Endothelial cell of umbilical vein (primary cell): ENCODE data around the gene CNFN. TPM values are rescaled to one million over a fixed set of nuclear protein-coding genes. Genes with fewer than 3 reads are reported as not detected.

ENCODE experiments used
- BruUV-seq: library from RNA; stranded (reverse); fragments of 400-500 nt; replicated peaks from 2 replicates; lab custom pipeline; 2021; lab: Mats Ljungman, UMichigan
- CTCF ChIA-PET: fragments of 300-600, 350-600 bp; sonication (Branson Sonifier 250); formaldehyde crosslinking; loops from one replicate; lab custom pipeline; 2021; ENCODE audit warnings: antibody characterized with exemption, inconsistent platforms; lab: Charles Lee
- POLR2A ChIA-PET: fragments of 300-600, 350-600 bp; sonication (Branson Sonifier 250); formaldehyde crosslinking; loops from one replicate; lab custom pipeline; 2021; ENCODE audit warnings: antibody characterized with exemption, inconsistent platforms; lab: Charles Lee
- DNase-seq: peaks from one replicate; pipeline ENCODE4 v3.0.0-alpha.2; 2011; ENCODE audit warnings: low read depth, low spot score
- FAIRE-seq: peaks from 2 replicates; lab custom pipeline; 2011; peaks lifted over from hg19 to GRCh38; lab: Jason Lieb, UNC
- H2AFZ ChIP-seq: 2 replicates; pipeline ENCODE4 v1.6.0; 2012; ENCODE audit warnings: low read depth, low read length, control low read depth, inconsistent platforms
- H3K27ac ChIP-seq: 2 replicates; pipeline ENCODE4 v1.5.1; 2011; ENCODE audit warnings: low read depth, mild to moderate bottlenecking, control low read depth, low read length, moderate library complexity; ENCODE audit not compliant: insufficient read depth
- H3K27me3 ChIP-seq, 2 experiments: 2 replicates each; pipeline versions ENCODE4 v1.6.0 to v1.6.1; 2011; ENCODE audit warnings: low read length in 2 of 2, mixed read lengths in 1 of 2; ENCODE audit not compliant: control insufficient read depth in 2 of 2, insufficient read depth in 2 of 2
- H3K36me3 ChIP-seq, 2 experiments: 2 replicates in 1 of 2; 3 replicates in 1 of 2; pipeline ENCODE4 v1.5.1; 2011; ENCODE audit warnings: low read length in 2 of 2, mild to moderate bottlenecking in 1 of 2, moderate library complexity in 1 of 2; ENCODE audit not compliant: control insufficient read depth in 2 of 2, insufficient read depth in 2 of 2; ENCODE audit errors: extremely low read depth in 1 of 2
- H3K4me1 ChIP-seq: 3 replicates; pipeline ENCODE4 v1.5.1; 2011; ENCODE audit warnings: mild to moderate bottlenecking, low read length; ENCODE audit not compliant: control insufficient read depth, insufficient read depth; ENCODE audit errors: extremely low read depth
- H3K4me2 ChIP-seq: 2 replicates; pipeline ENCODE4 v1.6.1; 2011; ENCODE audit warnings: low read length, control low read depth, mixed read lengths; ENCODE audit not compliant: insufficient read depth
- H3K4me3 ChIP-seq, 3 experiments: fragments of 200-600 bp in 1 of 3; sonication (generic), shearing (Covaris generic) in 1 of 3; replicated peaks in 1 of 3; 2 replicates each; pipeline ENCODE4 v1.5.1; 2011 to 2016; ENCODE audit warnings: control low read depth in 3 of 3, low read length in 3 of 3, mild to moderate bottlenecking in 2 of 3, inconsistent platforms in 1 of 3, low read depth in 1 of 3, moderate library complexity in 1 of 3; ENCODE audit not compliant: insufficient read depth in 1 of 3
- H3K79me2 ChIP-seq: 2 replicates; pipeline ENCODE4 v1.6.0; 2012; ENCODE audit warnings: low read length, inconsistent platforms; ENCODE audit not compliant: control insufficient read depth, insufficient read depth
- H3K9ac ChIP-seq: replicated peaks from 2 replicates; pipeline ENCODE3; 2011; ENCODE audit warnings: low read length, control low read depth; ENCODE audit not compliant: insufficient read depth; ENCODE audit errors: extremely low read depth
- H3K9me1 ChIP-seq: replicated peaks from 3 replicates; pipeline ENCODE4 v1.6.0; 2011; ENCODE audit warnings: mild to moderate bottlenecking, low read length; ENCODE audit not compliant: control insufficient read depth, insufficient read depth; ENCODE audit errors: extremely low read depth
- H3K9me3 ChIP-seq: replicated peaks from 2 replicates; pipeline ENCODE4 v1.5.1; 2012; ENCODE audit warnings: low read length, inconsistent platforms; ENCODE audit not compliant: control insufficient read depth, insufficient read depth
- H4K20me1 ChIP-seq: replicated peaks from 2 replicates; pipeline ENCODE3; 2011; ENCODE audit warnings: mild to moderate bottlenecking, low read length; ENCODE audit not compliant: control insufficient read depth, insufficient read depth; ENCODE audit errors: extremely low read depth
- EZH2 ChIP-seq: IDR thresholded peaks from 2 replicates; pipeline ENCODE4 v1.6.1; 2012; ENCODE audit warnings: borderline replicate concordance, low read depth, mild to moderate bottlenecking, moderate library complexity, low read length, inconsistent platforms; ENCODE audit not compliant: severe bottlenecking
- FOS ChIP-seq: IDR thresholded peaks from 2 replicates; pipeline ENCODE4 v1.6.1; 2011; ENCODE audit warnings: mild to moderate bottlenecking, low read length, moderate library complexity, borderline replicate concordance; ENCODE audit not compliant: insufficient read depth
- GATA2 ChIP-seq: IDR thresholded peaks from 2 replicates; pipeline ENCODE4 v1.7.0; 2011; ENCODE audit warnings: low read depth, mild to moderate bottlenecking, moderate library complexity, mixed read lengths, low read length; ENCODE audit not compliant: insufficient read length, insufficient read depth
- JUN ChIP-seq: IDR thresholded peaks from 2 replicates; pipeline ENCODE4 v1.6.1; 2011; ENCODE audit warnings: borderline replicate concordance, low read depth; ENCODE audit not compliant: insufficient read length, insufficient read depth
- MYC ChIP-seq: IDR thresholded peaks from one replicate; pipeline ENCODE4 v1.6.1; 2011; ENCODE audit warnings: mild to moderate bottlenecking, low read depth, low read length
- POLR2A ChIP-seq: IDR thresholded peaks from 2 replicates; pipeline ENCODE4 v1.6.1; 2012; ENCODE audit warnings: low read depth, mild to moderate bottlenecking, control low read depth, low read length
- POLR2AphosphoS5 ChIP-seq: IDR thresholded peaks from 2 replicates; pipeline ENCODE4 v1.6.1; 2012; ENCODE audit warnings: low read depth, mild to moderate bottlenecking, control low read depth, low read length, moderate library complexity; ENCODE audit not compliant: insufficient read depth
- dilution Hi-C: fragments of 300-500 bp; cut with MboI; formaldehyde crosslinking; loops from one replicate; pipeline ENCODE4 v1.15.0; 2019; ENCODE audit warnings: low sequenced_read_pairs; ENCODE audit not compliant: extremely low pct_ligation_motif_present
- intact Hi-C: fragments of 100-400 bp; cut with micrococcal nuclease; formaldehyde crosslinking; loops from one replicate; pipeline ENCODE4 v1.10.0; 2022
- polyA plus RNA-seq, 4 experiments: library from polyadenylated mRNA; depleted of rRNA in 3 of 4; stranded (reverse) in 3 of 4; unstranded in 1 of 4; fragments of >200 nt; gene quantifications; 2 replicates each; pipeline versions ENCODE4 v1.2.1 to v1.2.3, GENCODE V29; 2011 to 2012; ENCODE audit warnings: missing spikeins in 1 of 4
- total RNA-seq: library from RNA; stranded (reverse); gene quantifications from 2 replicates; pipeline ENCODE4 v1.2.3, GENCODE V29; 2021
- TF ChIP-seq, protein P1 (sequence below): IDR thresholded peaks from 2 replicates; pipeline ENCODE4 v1.6.1; 2011; ENCODE audit not compliant: insufficient read depth, insufficient read length
- TF ChIP-seq, protein P2 (sequence below), 2 donors: IDR thresholded peaks; 1 replicate in 1 of 2; 2 replicates in 1 of 2; pipeline ENCODE4 v1.5.1; 2011; ENCODE audit warnings: low read length in 2 of 2, mild to moderate bottlenecking in 2 of 2, moderate library complexity in 2 of 2, control low read depth in 1 of 2, inconsistent platforms in 1 of 2, low read depth in 1 of 2; ENCODE audit not compliant: insufficient read depth in 1 of 2; ENCODE audit errors: extremely low read depth in 1 of 2

The CNFN gene
- total and polyA plus RNA-seq, 2 donors (not counting 3 experiments of a cell fraction or from before 2014, with no cell fraction given): 0.23 to 0.73 TPM

GRCh38 chr19:42436006-42436405, 45.9 kb upstream of the CNFN start:
- FAIRE-seq: no peak

More at GRCh38 chr19:42436006-42436405, 45.9 kb upstream of the CNFN start:
- H3K36me3 ChIP-seq: no peaks in the 10 kb centered on the region
- no peak for DNase-seq
- POLR2A ChIA-PET: no interaction called here
- no TSS peak for BruUV-seq
- H3K27me3 ChIP-seq: peaks cover 2 to 3% of the 10 kb centered on the region in 2 experiments
- intact Hi-C loops (no loop called here), dilution Hi-C loops (no loop called here)
- CTCF ChIA-PET: interaction anchor here (1.0 to 2.0 kb wide), 2 partner anchors 11 to 12 kb away, joined by 4 to 7 read pairs; no protein-coding TSS in a partner anchor
- H3K4me1 ChIP-seq: peaks cover 10% of the 10 kb centered on the region
- H3K79me2 ChIP-seq: no peaks in the 10 kb centered on the region
- no peak overlapping the region for H2AFZ ChIP-seq
- TF ChIP-seq, protein P1, sequence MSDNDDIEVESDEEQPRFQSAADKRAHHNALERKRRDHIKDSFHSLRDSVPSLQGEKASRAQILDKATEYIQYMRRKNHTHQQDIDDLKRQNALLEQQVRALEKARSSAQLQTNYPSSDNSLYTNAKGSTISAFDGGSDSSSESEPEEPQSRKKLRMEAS: no peak
- no peak for TF ChIP-seq POLR2AphosphoS5
- TF ChIP-seq, protein P2, sequence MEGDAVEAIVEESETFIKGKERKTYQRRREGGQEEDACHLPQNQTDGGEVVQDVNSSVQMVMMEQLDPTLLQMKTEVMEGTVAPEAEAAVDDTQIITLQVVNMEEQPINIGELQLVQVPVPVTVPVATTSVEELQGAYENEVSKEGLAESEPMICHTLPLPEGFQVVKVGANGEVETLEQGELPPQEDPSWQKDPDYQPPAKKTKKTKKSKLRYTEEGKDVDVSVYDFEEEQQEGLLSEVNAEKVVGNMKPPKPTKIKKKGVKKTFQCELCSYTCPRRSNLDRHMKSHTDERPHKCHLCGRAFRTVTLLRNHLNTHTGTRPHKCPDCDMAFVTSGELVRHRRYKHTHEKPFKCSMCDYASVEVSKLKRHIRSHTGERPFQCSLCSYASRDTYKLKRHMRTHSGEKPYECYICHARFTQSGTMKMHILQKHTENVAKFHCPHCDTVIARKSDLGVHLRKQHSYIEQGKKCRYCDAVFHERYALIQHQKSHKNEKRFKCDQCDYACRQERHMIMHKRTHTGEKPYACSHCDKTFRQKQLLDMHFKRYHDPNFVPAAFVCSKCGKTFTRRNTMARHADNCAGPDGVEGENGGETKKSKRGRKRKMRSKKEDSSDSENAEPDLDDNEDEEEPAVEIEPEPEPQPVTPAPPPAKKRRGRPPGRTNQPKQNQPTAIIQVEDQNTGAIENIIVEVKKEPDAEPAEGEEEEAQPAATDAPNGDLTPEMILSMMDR (IDR thresholded peaks at IDR 0.05; ENCODE audit: extremely low read depth in 1 of 2, insufficient read depth in 1 of 2, low read depth in 1 of 2, low read length in 2 of 2): no peak
- TF ChIP-seq JUN: no peak
- TF ChIP-seq EZH2: no peak
- TF ChIP-seq POLR2A: no peak
- TF ChIP-seq GATA2: no peak
- TF ChIP-seq FOS: no peak
- TF ChIP-seq MYC: no peak
- H3K4me2 ChIP-seq: no peak overlapping the region
- H3K4me3 ChIP-seq: no peak overlapping the region
- no peaks in the 10 kb centered on the region for H3K9me3 ChIP-seq
- H4K20me1 ChIP-seq: no peaks in the 10 kb centered on the region
- H3K9ac ChIP-seq: no peak overlapping the region
- no peaks in the 10 kb centered on the region for H3K9me1 ChIP-seq
- H3K27ac ChIP-seq: no peak overlapping the region
